ENCODE results near the gene MFSD12. TPM values are rescaled to one million over a fixed set of nuclear protein-coding genes. Genes with fewer than 3 reads are reported as not detected.
"Not testable (repeated sequence)": the region's sequence is repeated elsewhere in the genome, so short reads cannot be mapped to it uniquely, and the experiment has no call there.

The MFSD12 gene
- total RNA-seq, 1 donor from 2014 or later = 181 TPM

DNA sequence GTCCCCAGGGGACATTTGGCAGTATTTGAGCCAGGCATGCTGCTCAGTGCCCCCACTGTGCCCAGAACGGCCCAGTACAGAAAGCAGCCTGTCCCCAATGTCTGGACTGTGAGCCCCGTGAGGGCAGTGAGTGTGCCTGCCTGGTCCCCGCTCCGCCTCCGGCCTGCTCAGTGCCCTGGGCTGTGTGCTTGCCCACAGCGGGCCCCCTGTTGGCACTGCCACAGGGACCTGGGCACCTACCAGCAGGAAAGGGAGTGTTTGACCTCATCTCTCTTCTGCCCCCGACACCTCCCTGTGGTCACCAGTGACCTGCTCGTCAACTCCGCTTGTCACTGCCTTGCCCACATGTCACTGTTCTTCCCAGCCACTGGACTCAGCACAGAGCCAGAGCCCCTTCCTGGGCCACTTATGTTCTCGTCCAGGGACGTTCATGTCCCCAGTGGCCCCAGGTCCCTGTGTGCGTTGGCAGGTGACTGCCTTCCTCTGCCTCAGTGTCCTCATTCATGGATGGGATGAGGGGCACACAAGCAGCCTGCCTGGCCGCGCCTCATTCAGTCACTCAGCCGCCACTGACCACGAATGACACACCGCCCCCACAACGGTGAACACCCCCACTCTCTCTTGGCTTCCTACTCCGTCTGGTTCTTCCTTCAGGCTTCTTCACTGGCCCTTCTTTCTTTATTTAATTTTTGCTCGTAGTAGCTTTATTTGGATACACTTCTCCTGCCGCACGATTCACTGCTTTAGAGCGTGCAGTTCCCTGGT, 48.4 kb downstream of the MFSD12 start:
- H2AFZ ChIP-seq (ENCODE audit: low read depth, low read length) = no peak overlapping the region
- peak overlapping the region; percentile 12 for H3K4me3 ChIP-seq (ENCODE audit: insufficient read depth, low read depth, low read length)
- peak overlapping the region; percentile 88 for H3K27ac ChIP-seq (ENCODE audit: low read depth, low read length)
- no peak for DNase-seq (ENCODE audit: low read depth)
- H3K79me2 ChIP-seq (ENCODE audit: insufficient read depth, low read length) = peaks cover 78% of the 10 kb centered on the region
- Mint-ChIP-seq H3K4me3 (ENCODE audit: unreplicated experiment) (peak overlapping the region; percentile 76), H3K4me1 (ENCODE audit: low read depth, unreplicated experiment) (peaks cover 26% of the 10 kb centered on the region), H3K27ac (ENCODE audit: unreplicated experiment) (peak overlapping the region; percentile 98), H3K36me3 (ENCODE audit: low read depth, unreplicated experiment) (peaks cover 6% of the 10 kb centered on the region), H3K9me3 (ENCODE audit: unreplicated experiment) (no peaks in the 10 kb centered on the region), H3K27me3 (ENCODE audit: low read depth, unreplicated experiment) (no peaks in the 10 kb centered on the region)
- H3K27me3 ChIP-seq (ENCODE audit: insufficient read depth, low read length) = no peaks in the 10 kb centered on the region
- no peaks in the 10 kb centered on the region for H3K36me3 ChIP-seq (ENCODE audit: insufficient read depth, low read length)
- no peaks in the 10 kb centered on the region for H3K9me3 ChIP-seq (ENCODE audit: insufficient read depth, low read depth, low read length)
- TF ChIP-seq, protein P1, sequence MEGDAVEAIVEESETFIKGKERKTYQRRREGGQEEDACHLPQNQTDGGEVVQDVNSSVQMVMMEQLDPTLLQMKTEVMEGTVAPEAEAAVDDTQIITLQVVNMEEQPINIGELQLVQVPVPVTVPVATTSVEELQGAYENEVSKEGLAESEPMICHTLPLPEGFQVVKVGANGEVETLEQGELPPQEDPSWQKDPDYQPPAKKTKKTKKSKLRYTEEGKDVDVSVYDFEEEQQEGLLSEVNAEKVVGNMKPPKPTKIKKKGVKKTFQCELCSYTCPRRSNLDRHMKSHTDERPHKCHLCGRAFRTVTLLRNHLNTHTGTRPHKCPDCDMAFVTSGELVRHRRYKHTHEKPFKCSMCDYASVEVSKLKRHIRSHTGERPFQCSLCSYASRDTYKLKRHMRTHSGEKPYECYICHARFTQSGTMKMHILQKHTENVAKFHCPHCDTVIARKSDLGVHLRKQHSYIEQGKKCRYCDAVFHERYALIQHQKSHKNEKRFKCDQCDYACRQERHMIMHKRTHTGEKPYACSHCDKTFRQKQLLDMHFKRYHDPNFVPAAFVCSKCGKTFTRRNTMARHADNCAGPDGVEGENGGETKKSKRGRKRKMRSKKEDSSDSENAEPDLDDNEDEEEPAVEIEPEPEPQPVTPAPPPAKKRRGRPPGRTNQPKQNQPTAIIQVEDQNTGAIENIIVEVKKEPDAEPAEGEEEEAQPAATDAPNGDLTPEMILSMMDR (IDR thresholded peaks at IDR 0.05; ENCODE audit: insufficient read depth, low read depth, low read length) = no peak
- TF ChIP-seq EZH2 (IDR thresholded peaks at IDR 0.05; ENCODE audit: insufficient read depth, low read length) = no peak
- peak overlapping the region; percentile 100 for H3K4me2 ChIP-seq (ENCODE audit: low read length)
- peak overlapping the region; percentile 72 for H3K9ac ChIP-seq (ENCODE audit: low read length)
- H3K4me1 ChIP-seq (ENCODE audit: insufficient read depth, low read length) = peaks cover 44% of the 10 kb centered on the region
- FAIRE-seq = no peak
- peaks cover 67% of the 10 kb centered on the region for H4K20me1 ChIP-seq (ENCODE audit: insufficient read depth, low read length)

DNA sequence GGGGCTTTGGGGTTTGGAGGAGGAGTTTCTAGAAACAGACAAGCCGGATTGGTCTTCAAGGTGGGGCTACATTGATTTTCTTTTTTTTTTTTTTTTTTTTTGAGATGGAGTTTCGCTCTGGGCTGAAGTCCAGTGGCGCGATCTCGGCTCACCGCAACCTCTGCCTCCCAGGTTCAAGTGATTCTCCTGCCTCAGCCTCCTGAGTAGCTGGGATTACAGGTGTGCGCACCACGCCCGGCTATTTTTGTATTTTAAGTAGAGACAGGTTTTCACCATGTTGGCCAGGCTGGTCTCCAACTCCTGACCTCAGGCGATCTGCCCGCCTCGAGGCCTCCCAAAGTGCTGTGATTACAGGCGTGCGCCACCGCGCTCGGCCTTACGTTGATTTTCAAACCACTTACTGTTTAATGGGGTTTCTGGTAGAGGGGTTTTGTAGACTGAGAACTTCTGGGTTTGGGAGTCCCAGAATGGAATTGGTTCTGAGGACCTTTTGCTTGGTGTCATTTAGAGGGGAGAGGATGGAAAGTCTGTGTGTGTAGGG, 49.2 kb downstream of the MFSD12 start:
- not testable (repeated sequence) for H3K27me3 ChIP-seq (ENCODE audit: insufficient read depth, low read length); H3K9me3 Mint-ChIP-seq (ENCODE audit: unreplicated experiment); H3K36me3 Mint-ChIP-seq (ENCODE audit: low read depth, unreplicated experiment); DNase-seq (ENCODE audit: low read depth); H3K9me3 ChIP-seq (ENCODE audit: insufficient read depth, low read depth, low read length); H3K4me3 ChIP-seq (ENCODE audit: insufficient read depth, low read depth, low read length); H3K36me3 ChIP-seq (ENCODE audit: insufficient read depth, low read length); H3K27me3 Mint-ChIP-seq (ENCODE audit: low read depth, unreplicated experiment); H2AFZ ChIP-seq (ENCODE audit: low read depth, low read length); FAIRE-seq
- H3K79me2 ChIP-seq (ENCODE audit: insufficient read depth, low read length) = peaks cover 70% of the 10 kb centered on the region
- peaks cover 36% of the 10 kb centered on the region for H3K4me1 ChIP-seq (ENCODE audit: insufficient read depth, low read length)
- peak overlapping the region; percentile 88 for H3K27ac ChIP-seq (ENCODE audit: low read depth, low read length)
- peaks cover 24% of the 10 kb centered on the region for H3K4me1 Mint-ChIP-seq (ENCODE audit: low read depth, unreplicated experiment)
- peaks cover 59% of the 10 kb centered on the region for H4K20me1 ChIP-seq (ENCODE audit: insufficient read depth, low read length)
- H3K4me2 ChIP-seq (ENCODE audit: low read length) = peak overlapping the region; percentile 100
- peak overlapping the region; percentile 72 for H3K9ac ChIP-seq (ENCODE audit: low read length)
- H3K4me3 Mint-ChIP-seq (ENCODE audit: unreplicated experiment) = peak overlapping the region; percentile 94
- H3K27ac Mint-ChIP-seq (ENCODE audit: unreplicated experiment) = peak overlapping the region; percentile 84

DNA sequence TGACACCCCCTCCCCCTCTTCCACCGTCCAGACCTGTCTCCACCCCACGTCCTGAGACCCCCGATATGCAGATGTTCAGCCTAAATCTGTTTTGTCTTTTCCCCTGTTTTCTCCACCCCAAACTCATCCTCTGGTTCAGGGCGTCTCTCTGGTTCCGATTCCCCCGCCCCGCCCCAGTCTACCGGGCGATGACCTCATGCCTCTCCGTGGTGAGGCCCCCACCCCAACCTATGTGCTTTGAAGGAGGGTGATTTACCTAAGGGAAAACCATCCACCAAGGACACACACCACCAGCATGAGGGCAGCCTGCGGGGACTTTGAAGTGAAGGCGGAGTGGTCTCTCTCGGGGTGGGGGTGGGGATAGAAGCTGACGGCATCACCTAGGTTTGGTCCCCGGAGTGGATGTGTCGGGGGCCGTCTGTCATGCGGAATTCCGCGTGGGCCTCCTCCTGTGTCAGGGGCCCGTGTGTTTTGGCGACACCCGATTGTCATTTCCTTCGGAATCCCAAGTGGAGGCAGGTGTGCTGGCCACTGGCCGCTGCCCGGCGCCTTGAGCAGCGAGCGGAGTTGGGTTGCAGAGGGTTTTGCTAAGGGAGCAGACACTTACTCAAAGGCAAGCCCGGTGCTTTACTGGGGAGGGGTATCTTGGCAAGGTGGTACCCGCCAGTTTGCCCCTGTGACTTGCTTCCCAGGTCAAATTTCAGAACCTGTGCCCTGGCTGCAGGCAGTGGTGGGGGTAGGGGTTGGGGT, 49.8 kb downstream of the MFSD12 start:
- no peaks in the 10 kb centered on the region for H3K27me3 ChIP-seq (ENCODE audit: insufficient read depth, low read length)
- H3K4me1 ChIP-seq (ENCODE audit: insufficient read depth, low read length) = peaks cover 36% of the 10 kb centered on the region
- no peaks in the 10 kb centered on the region for H3K27me3 Mint-ChIP-seq (ENCODE audit: low read depth, unreplicated experiment)
- peak overlapping the region; percentile 82 for H3K4me3 ChIP-seq (ENCODE audit: insufficient read depth, low read depth, low read length)
- peak overlapping the region; percentile 62 for H3K27ac ChIP-seq (ENCODE audit: low read depth, low read length)
- H3K9ac ChIP-seq (ENCODE audit: low read length) = peak overlapping the region; percentile 89
- peaks cover 64% of the 10 kb centered on the region for H3K79me2 ChIP-seq (ENCODE audit: insufficient read depth, low read length)
- H3K9me3 ChIP-seq (ENCODE audit: insufficient read depth, low read depth, low read length) = no peaks in the 10 kb centered on the region
- H3K9me3 Mint-ChIP-seq (ENCODE audit: unreplicated experiment) = no peaks in the 10 kb centered on the region
- TF ChIP-seq, protein P1 (IDR thresholded peaks at IDR 0.05; ENCODE audit: insufficient read depth, low read depth, low read length) = no peak
- TF ChIP-seq EZH2 (IDR thresholded peaks at IDR 0.05; ENCODE audit: insufficient read depth, low read length) = no peak
- peaks cover 52% of the 10 kb centered on the region for H4K20me1 ChIP-seq (ENCODE audit: insufficient read depth, low read length)
- H3K4me1 Mint-ChIP-seq (ENCODE audit: low read depth, unreplicated experiment) = peaks cover 24% of the 10 kb centered on the region
- peaks cover 6% of the 10 kb centered on the region for H3K36me3 Mint-ChIP-seq (ENCODE audit: low read depth, unreplicated experiment)
- DNase-seq (ENCODE audit: low read depth) (no peak), FAIRE-seq (no peak)
- peak overlapping the region; percentile 100 for H3K4me2 ChIP-seq (ENCODE audit: low read length)
- H3K27ac Mint-ChIP-seq (ENCODE audit: unreplicated experiment) = peak overlapping the region; percentile 93
- H3K4me3 Mint-ChIP-seq (ENCODE audit: unreplicated experiment) = peak overlapping the region; percentile 94
- no peaks in the 10 kb centered on the region for H3K36me3 ChIP-seq (ENCODE audit: insufficient read depth, low read length)
- H2AFZ ChIP-seq (ENCODE audit: low read depth, low read length) = peak overlapping the region; percentile 9

Measured in astrocyte (in vitro differentiated cells and primary cell).